Stimulated activated CD8-positive, alpha-beta memory T cell treated with anti-CD3 and anti-CD28 coated beads, Interleukin-4, amount 100 ng/mL, for 48 hours (primary cell): ENCODE results near the gene CDH12.
"Not testable (repeated sequence)": the region's sequence is repeated elsewhere in the genome, so short reads cannot be mapped to it uniquely, and the experiment has no call there.

Experiments used
- DNase-seq: peaks from one replicate; pipeline ENCODE4 v3.0.0-alpha.2; 2020

CDH12 gene

DNA sequence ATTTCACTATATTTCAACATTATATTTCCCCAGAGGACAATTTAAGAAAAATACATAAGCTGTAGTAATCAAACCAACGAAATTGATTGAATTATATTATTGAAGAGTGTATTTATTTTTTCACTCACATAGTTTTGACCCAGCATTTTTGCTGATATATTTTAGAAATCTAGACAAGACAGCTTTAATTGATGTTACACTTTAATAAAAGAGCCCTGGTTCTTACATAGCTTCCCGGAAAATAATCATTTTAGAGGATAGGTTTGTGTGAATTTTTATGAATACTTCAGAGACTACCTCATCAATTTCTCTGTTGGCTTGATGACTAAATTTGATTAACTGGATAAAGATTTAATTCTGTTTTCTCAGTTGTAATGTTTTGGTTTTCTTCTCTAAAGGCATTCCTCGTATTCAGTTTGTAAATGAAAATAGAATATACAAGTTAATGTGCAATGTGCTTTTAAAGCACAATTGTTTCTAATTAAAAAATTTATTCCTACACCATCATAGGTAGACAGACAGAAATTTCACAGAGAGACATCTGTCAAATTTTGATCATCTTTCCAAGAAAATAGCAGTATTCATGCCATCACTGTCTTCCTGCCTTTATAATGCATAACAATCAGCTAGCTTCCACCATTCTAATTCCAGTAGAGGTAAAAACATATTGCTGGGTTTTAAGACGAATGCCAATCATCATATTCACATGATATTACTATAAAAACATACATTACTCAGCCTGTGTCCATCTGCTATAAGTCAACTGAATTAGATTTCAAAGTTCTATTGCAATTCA is 441.4 kb downstream of the CDH12 start:
- no peak for DNase-seq

DNA sequence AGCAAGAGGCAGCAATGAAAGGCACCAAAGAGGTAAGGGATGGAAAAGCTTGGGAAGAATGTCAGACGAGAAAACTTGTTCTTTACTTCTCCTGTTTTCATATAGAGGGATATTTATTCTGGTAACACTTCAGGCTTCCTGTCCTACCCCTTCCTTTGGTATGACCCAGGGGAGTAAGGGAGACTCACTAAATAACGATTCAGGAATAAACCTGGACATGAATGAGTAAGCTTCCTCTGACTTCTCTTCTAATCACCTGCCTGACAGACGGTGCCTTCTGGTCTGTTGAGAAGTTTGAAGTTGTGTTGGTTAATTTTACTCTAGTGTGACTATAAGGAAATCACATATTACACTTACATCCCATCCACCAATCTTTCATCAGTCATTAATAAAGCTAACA is 461.2 kb downstream of the CDH12 start:
- no peak for DNase-seq

DNA sequence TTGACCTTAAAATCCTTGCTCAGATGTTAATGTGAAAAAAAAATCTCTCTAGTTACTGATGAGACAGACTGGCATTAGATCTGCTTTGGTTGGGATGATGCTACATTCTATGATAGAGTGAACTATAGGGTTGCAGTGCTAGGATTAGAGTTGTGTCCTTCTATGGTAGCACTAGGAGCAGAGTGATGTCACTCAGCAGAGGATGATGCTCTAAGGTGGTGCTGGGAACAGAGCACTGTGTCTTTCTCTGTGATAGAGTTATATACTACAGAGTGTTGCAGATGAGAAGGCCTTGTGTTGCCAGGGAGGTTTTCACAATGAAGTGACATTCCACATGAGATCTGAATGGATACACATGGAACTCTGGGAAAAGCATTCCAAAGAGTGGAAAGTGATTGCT is 462.3 kb downstream of the CDH12 start:
- DNase-seq, result no peak

GRCh38 chr5:22372826-22373660 is 480.1 kb downstream of the CDH12 start:
- no peak for DNase-seq

DNA sequence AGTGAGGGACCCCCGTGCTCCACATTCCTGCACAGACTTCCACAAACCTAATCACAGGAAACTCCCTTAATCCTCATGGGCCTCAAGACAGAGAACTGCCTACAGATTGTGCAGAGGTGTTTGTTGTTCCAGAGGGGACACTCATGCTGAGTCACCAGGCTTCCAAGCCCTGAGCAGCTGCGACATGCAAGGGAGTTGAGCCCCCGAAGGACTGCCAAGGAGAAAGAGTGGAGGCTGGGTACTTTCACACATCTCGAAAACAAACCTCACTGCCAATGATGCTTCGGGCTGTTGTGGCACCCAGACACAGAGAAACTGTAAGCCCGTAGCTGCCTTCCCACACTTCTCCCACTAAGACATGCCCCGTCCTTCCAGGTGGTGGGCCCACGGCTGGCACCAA is 480.8 kb downstream of the CDH12 start:
- DNase-seq, result no peak

GRCh38 chr5:22354956-22355355 is 498.2 kb downstream of the CDH12 start:
- DNase-seq, result no peak

DNA sequence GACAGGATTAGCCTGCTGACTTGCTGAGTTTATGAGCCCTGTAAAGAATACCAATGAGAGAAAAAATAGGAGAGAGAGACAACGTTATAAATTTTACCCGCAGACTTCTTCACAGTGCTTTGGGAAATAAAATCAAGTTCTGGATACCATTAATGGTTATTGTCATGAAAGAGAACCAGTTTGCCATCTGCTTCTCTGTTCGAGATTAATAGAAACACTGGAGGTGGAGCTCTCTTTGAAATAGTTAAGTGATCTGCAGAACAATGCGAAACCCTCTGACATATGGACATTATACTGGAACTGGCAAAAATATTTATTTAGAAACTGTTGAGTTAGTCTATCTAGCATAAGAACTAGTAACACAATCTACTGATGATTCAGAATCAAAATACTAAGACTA is 500.7 kb downstream of the CDH12 start:
- no peak for DNase-seq

DNA sequence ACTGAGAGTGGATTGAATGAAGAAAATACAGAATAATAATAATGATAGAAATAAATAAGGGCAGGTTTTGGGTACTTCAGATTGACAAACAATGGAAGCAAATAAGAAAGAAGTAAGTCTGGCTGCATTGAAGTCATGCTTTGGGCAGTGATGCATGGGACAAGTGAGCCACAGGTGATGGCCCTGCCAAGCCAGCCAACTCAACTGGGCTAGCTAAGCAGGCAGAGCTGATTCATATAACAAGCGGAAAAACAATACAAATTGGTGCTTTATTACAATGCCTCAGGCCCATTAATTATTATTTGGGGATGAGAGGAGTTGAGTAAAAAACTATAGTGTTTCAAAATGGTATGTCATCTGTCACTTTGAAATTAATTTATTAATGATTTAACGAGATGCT is 502.0 kb downstream of the CDH12 start:
- no peak for DNase-seq

DNA sequence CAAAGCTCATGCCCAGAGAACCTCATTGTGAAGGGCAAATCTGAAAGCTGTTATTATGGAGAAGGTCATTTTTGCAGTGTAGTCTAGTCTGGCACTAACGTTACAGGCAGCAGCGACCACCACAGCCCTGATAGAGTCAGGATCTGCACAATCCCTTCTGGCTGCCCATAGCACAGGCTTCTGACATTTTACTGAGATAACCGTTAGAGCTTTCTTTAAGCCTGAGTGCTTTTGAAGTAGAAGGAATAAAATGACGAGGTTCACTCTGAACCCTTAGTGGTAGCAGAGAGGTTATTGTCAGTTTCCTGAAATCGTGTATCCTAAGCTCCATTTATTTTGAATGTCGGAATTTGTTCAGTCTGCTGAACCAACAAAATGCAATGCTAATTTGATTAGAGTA is 505.1 kb downstream of the CDH12 start:
- DNase-seq, result no peak

DNA sequence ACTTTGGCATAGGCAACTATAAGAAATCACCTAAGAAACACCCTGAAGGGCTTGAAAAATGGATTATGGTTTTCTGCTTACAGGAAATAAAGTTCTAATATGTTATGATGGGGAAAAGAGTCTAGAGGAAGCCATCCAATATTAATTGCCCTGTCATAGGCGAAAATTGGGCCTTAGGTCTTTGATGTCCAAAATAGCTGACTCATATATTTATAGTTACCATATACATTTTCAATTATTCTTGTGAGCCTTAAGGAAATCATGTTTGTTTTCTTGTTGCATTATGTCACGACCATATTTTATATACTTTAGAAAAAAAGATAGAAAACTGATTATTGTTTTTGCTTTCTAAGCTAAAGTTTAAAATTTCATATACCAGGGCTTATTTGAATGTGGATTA is 509.1 kb downstream of the CDH12 start:
- DNase-seq, result no peak

GRCh38 chr5:22341406-22341805 is 511.7 kb downstream of the CDH12 start:
- no peak for DNase-seq

GRCh38 chr5:22332949-22333348 is 520.2 kb downstream of the CDH12 start:
- DNase-seq, result not testable (repeated sequence)

- no peak for DNase-seq
Observed at GRCh38 chr5:22329683-22330082, 523.5 kb downstream of the CDH12 start.

- no peak for DNase-seq
Observed at GRCh38 chr5:22319798-22320197, 533.3 kb downstream of the CDH12 start.

DNA sequence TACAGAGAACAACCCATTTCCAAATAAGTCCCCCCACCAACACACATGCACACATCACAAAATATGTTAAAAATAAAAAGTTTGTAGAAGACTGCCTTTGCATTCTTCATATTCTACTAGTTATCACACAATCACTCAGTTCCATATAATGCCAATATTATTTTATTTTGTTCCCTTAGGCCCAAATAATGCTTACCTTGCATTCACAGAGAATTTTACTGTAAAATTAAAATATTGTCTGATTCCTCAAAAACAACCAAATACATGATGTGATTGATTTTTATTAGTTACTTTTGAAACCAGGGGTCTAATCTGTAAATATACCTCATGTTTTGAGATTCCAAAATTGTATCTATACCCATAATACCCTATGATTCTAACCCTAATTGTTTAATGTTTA is 536.9 kb downstream of the CDH12 start:
- no peak for DNase-seq

DNA sequence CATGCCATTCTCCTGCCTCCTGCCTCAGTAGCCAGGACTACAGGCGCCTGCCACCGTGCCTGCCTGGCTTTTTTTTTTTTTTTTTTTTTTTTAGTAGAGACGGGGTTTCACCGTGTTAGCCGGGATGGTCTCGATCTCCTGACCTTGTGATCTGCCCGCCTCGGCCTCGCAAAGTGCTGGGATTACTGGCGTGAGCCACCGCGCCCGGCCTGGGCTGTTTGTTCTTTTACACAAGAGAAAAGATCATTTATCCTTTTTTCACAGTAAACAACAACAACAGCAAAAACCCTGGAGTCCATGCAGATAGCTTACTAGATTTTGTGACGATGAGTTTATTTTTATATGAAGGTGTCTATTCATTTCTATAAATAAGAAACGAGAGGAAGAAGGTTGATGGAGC is 538.1 kb downstream of the CDH12 start:
- DNase-seq, result not testable (repeated sequence)

- DNase-seq, result no peak
Observed at GRCh38 chr5:22314548-22314947, 538.6 kb downstream of the CDH12 start.

DNA sequence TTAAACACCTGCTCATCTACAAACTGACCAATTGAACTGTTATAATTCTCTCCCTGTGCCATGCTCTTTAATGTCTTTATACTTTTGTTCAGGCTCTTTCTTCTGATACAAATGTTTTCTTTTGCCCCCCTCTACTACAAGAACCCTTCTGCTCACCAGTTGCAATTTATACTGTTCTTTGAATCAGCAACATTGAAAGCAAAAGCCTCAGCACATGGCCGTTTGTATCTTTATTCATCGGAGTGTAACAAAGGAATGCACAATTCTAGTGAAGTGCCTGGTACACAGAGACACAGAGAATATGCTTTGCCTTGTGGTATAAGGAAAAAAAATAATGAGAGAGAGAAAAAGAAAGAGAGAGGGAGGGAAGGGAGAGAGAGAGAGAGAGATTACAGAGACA is 547.1 kb downstream of the CDH12 start:
- no peak for DNase-seq

DNA sequence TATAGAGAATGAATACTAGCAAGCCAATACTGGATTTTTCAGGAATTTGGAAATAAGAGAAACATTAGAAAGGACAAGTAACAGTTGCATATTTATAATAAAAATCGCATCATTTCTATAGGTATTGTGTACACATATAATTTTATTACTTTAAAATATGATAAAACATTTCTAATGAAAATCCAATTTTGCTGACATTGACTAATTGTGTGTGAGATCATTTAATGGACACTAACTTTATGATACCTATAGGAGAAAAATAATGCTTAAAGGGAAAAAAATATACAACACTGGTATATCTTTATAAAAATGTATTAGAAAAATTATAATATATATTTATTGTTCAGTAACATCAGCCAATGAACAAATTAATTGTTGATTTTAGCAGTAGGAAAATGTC is 557.3 kb downstream of the CDH12 start:
- no peak for DNase-seq

DNA sequence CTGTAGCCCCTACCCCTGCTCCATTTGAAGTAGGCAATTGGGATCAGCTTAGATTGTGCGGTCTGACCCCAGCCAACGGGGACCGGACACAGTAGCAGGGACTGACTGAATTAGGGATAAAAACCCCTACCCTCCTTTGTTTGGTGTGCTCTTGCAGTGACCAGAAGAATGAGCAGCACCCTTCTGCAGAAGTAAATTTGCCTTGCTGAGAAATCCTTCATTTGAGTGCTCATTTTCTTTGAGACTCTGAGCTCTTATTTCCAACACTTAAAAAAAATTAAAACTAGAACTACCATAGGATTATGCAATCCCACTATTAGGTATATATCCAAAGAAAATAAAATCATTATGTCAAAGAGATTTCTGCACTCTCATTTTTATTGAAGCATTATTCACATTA is 560.0 kb downstream of the CDH12 start:
- DNase-seq, result no peak

DNA sequence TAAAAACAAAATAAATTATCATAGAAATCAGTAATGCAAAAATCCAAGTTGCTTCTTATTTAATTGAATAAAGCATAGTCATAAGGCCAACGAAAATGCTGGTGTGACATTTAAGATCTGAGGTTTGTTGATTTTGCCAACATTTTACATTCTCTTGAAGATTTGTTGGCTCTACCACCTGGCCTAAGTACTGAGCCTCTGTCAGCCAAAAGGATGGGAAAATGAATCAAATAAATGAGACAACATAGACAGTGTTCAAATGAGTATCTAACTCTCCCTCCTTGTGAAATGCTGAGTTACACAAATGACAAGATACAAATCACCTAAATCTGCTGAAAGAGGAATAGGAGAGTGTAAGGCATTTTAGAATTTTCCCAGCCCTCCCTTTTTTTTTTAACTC is 575.0 kb downstream of the CDH12 start:
- no peak for DNase-seq

GRCh38 chr5:22277006-22277405 is 576.1 kb downstream of the CDH12 start:
- no peak for DNase-seq

DNA sequence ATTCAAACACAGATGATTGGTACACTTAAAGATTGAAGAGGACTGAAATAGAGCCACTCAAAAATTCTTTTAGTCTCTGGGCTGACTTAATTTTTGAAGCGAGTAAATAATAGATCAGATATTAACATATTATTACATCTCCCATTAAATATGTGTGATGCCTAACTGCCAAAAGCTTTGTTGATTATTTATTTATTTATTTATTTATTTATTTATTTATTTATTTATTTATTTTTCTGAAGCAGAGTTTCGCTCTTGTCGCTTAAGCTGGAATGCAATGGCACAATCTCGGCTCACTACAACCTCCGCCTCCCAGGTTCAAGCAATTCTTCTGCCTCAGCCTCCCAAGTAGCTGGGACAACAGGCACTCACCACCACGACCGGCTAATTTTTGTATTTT is 587.3 kb downstream of the CDH12 start:
- DNase-seq, result not testable (repeated sequence)

DNA sequence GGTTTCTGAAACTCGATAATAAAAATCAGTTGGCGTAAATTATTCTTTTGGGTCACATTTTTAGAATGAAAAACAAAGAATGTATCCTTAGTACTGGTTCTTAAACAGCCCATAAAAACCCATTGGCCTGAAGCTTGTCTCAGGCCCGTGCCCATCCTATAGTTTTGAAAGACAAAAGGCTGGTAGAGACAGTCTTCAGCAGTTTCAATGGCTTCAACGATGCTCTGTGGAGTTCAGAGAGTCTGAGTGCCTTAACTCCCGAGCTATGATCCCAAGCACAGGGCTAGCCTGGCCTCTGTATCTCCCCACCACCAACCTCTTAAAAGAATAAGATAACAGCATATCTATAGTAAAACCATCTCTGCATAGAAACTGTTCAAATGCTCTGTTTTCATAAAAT is 595.0 kb downstream of the CDH12 start:
- no peak for DNase-seq
